Stimulated activated CD4-positive, alpha-beta T cell treated with anti-CD3 and anti-CD28 coated beads, Interleukin-2, amount 100 ng/mL, for 48 hours (primary cell): ENCODE results near the gene RAET1E.
"Not testable (repeated sequence)": the region's sequence is repeated elsewhere in the genome, so short reads cannot be mapped to it uniquely, and the experiment has no call there.

Source experiments
- DNase-seq, 2 donors: peaks; one replicate each; pipeline ENCODE4 v3.0.0-alpha.2; 2020

The RAET1E gene

GRCh38 chr6:149925974-149926777 is 28.3 kb upstream of the RAET1E start:
- DNase-seq = peak; percentile 70 to 84

GRCh38 chr6:149925253-149925973 is 27.5 kb upstream of the RAET1E start:
- DNase-seq = no peak

- no peak for DNase-seq
Observed at GRCh38 chr6:149924933-149925252, 27.0 kb upstream of the RAET1E start.

- DNase-seq = no peak
Observed at GRCh38 chr6:149924206-149924932, 26.5 kb upstream of the RAET1E start.

GRCh38 chr6:149923327-149923986 is 25.5 kb upstream of the RAET1E start:
- DNase-seq = no peak

DNA sequence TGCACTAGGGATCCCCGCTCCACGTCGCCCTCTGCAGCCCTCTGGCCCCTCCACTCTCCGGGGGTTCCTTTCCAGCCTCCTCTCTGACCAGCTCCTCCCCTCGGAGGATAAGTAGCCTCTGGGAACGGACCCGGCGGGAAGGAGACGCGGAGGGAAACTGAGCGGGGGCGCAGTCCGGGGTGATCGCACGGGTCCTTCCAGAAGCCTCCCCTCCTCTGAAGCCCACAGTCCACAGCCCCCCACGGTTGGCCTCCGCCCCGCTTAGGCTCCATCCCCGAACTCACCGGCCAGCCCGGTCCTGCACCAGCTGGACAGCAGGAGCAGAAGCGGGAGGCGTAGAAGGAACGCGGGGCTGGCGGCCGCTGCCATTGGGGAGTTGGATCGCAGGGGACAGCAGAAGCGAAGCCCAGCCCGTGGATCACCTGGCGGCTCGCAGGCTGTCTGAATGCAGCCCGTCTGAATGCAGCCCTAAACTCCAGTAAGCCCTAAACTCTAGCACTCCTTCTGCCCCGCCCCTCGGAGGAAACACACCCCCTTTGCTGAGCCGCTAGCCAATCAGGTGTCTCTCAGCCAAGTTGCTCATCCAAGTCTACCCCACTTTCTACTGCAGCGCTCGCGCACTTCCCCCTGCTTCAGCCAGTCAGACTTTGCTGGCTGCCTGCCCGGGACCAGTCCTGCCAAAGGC is 24.9 kb upstream of the RAET1E start, which contains the start of gene RAET1G:
RAET1G (minus strand) TSS at position 480 of the 685 bp plus-strand sequence; CDS start at position 369, 111 bp downstream.
- peak; percentile 67 to 69 for DNase-seq

DNA sequence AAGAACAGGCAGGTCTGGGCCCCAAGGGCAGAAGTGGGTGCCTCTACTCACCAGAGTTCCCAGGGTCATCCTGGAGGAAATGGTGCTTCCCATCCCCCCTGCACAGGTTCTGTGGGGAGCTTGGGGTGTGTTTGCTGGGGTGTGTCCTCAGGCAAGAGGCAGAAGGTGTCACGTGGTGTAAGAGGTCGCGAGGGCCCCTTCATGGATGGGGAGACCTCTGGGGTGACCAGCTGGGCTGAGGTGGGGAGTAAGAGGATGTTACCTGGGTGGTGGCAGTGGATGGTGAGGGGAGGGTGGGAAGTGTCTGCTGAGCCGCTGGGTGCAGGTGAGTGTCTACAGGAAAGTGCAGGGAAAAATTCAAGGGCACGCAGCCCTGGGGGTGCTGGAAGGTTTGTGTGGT is 24.2 kb upstream of the RAET1E start:
- not testable (repeated sequence) for DNase-seq

GRCh38 chr6:149921361-149921760 is 23.4 kb upstream of the RAET1E start:
- DNase-seq = no peak

GRCh38 chr6:149919834-149920225 is 21.9 kb upstream of the RAET1E start:
- DNase-seq = no peak

DNA sequence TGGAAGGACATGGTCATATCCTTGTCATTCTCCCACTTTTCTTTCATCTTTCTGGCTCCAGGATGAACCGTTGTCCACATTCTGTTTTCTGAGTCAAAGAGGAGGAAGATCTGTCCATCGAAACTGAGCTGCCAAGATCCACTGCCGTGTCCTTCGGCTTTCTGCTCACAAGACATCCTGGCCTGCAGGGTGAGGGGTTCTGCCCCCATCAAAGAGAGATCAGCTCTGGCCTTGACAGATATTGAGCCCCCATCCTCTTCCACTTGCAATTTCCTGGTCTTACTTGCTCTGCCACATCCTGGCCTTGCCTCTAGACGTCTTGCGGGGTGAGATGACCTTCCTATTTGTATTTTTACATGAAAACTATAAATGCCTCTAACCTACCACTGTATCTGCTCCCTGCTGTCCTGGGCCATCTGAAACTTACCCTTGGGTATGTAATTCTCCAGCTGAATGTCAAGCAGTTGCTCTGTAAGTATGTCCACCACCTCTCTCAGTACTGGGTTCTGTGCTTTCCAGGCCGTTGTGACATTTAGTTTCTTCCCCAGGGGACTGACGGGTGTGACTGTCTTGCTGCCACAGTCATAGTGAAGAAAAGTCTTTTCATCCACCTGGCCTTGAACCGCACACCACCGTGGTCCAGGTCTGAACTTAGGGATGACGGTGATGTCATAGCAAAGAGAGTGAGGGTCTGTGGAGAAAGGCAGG is 21.4 kb upstream of the RAET1E start:
- DNase-seq = not testable (repeated sequence)

- DNase-seq = no peak
Observed at GRCh38 chr6:149918151-149918905, 20.4 kb upstream of the RAET1E start.

- DNase-seq = no peak
Observed at GRCh38 chr6:149917679-149918078, 19.8 kb upstream of the RAET1E start.

- DNase-seq = no peak
Observed at GRCh38 chr6:149915970-149916865, 18.3 kb upstream of the RAET1E start.

DNA sequence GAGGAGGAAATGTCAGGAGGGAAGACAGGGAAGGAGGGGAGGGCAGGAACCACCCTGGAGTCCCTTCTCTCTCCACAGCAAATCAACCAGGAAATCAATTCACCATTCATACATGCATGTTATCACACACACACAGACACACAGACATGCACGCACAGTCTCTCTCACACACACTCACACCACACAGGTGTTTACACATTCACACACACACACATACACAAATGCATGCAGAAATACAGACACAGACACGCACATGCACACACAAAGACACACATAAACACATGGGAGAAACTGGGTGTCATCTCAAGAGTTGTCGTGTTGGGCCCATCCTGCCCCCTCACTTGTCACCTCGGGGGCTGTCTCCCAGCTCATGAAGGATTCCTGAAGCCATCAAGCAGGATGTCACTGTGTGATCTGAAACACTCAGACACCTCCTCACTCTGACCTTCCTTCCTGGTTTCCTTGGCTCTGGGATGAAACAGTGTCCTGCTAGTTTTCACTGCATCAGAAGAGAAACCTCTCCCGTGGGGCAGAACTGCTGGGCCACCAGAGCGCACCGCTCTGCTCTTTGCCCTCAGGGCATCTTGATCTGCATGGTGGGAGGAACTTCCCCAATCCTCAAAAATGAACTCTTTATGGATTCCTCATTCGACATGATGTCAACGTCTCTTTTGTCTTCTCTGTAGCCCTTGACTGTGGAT is 15.8 kb upstream of the RAET1E start:
- DNase-seq = no peak

DNA sequence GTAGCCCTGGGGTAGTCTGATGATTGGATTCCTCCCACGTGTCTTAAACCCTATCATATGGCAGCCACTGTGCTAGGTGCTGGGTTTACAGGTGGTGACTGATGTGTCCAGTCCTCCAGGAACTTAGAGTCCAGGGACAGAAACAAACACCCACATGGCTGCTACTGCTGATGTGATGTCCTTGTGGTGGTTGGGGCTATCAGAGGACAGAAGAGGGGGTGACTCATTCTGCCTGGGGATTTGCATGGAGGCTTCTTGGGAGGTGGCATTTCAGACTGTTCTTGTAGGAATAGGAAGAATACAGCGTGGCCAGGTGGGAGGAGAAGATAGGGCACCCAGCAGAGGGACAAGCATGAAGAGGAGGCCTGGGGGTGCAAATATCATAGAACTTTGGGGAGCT is 15.2 kb upstream of the RAET1E start:
- no peak for DNase-seq

- not testable (repeated sequence) for DNase-seq
Observed at GRCh38 chr6:149912680-149913079, 14.8 kb upstream of the RAET1E start.

- DNase-seq = no peak
Observed at GRCh38 chr6:149910721-149911151, 12.8 kb upstream of the RAET1E start.

GRCh38 chr6:149909701-149910470 is 12.0 kb upstream of the RAET1E start:
- no peak for DNase-seq
